DMS53 treated with DMSO at 0.1 percent for 48 hours (cell line): ENCODE results near the gene LRP5.
"Not testable (repeated sequence)": the region's sequence is repeated elsewhere in the genome, so short reads cannot be mapped to it uniquely, and the experiment has no call there.

Source experiments
- DNase-seq: peaks from one replicate; lab custom pipeline; 2025; ENCODE audit not compliant: unreplicated experiment; lab: John Stamatoyannopoulos, UW

The LRP5 gene

DNA sequence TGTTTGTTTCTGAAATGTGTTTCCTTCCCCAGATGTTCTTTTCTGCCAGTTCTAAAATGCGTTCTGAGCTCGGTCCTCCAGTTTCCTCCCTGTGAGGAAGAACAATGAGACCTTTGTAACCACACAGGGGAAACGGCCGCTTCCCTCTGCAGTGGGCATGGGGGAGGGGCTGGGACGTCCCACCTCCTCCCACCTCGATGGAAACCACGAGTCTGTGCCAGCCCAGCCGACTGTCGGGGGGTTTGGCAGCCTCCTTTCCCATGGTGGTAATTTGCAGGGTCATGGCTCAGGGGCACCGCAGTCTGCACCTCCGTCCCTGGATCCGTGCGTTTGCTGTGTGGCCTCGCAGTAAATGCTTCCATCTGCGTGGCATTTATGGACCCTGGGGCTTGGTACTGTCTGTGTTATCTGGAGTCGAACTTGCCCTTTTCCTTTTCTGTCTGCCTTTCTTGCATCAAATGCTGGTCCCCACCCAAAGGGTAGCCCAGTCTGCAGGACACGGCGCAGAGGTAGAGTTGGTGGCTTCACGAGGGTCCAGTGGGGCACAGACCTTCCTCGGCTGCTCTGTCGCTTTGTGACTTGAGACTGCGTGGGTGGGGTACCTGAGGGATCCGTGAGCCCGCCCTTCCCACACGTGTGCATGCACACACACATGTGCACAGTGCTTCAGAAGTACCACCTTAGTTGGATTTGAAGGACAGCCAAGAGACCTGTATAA lies 16.1 kb downstream of the LRP5 start:
- no peak for DNase-seq

GRCh38 chr11:68329536-68329935 lies 17.1 kb downstream of the LRP5 start:
- no peak for DNase-seq

DNA sequence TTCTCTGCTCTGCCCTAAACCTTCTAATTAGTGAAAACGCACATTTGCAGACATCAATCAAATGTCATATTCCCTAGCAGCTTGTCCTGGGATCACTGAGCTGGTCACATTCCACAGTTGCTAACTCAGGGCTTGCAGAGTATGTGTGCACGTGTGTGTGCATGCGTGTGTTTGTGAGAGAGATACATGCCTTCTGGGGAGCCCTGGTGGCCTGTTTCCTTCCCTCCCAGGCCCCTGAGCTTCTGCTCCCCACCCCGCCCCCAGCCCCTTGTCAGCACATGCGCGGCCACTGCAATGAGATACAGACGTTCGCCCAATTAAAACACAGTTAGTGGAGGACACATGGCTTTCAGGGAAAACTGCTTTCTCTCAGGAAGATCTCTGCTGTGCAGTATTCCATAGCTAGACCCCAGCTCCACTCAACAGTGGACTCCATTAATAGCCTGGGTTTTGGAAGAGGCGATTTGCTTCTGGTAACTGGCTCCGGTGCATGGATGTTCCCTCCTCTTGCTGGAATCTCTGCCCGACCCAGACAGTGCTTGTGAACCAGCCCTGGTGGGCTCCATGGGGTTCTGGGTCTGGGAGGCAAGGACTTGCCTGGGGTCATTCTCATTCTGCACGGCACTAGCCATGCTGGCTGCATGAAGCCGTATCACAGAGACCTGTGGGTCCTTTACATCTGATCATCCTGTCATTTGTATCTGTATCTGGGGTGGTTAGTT lies 17.7 kb downstream of the LRP5 start:
- DNase-seq = no peak

DNA sequence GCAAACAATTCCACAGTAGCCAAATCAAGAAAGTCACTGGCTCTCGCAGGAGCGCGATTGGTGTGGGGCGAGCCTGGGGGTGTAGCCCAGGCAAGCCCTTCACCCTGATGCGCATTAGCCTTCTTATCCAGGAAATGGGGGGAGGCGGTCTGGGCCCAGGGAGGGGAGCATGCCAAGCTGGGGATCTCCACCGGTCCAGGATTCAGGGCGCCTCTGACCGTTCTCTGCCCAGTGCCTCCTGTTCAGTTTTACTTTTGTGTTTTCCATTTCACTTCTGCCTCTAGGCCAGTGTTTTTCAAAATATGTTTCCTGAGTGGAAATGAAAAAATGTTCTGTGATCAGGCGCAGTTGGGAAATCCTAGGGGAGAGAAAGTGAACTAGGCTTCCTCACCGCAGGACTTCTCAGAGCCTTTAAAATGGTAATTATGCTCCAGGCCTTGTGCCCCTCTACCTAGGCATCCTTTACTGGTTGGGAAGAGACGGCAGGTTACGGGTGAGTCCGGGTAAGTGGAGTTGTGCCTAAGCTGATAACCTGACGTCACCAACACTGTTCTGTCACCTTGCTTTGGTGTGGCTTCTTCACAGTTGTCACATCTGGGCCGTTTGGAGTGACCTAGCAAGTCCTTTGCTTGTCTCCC lies 18.4 kb downstream of the LRP5 start:
- DNase-seq = no peak

DNA sequence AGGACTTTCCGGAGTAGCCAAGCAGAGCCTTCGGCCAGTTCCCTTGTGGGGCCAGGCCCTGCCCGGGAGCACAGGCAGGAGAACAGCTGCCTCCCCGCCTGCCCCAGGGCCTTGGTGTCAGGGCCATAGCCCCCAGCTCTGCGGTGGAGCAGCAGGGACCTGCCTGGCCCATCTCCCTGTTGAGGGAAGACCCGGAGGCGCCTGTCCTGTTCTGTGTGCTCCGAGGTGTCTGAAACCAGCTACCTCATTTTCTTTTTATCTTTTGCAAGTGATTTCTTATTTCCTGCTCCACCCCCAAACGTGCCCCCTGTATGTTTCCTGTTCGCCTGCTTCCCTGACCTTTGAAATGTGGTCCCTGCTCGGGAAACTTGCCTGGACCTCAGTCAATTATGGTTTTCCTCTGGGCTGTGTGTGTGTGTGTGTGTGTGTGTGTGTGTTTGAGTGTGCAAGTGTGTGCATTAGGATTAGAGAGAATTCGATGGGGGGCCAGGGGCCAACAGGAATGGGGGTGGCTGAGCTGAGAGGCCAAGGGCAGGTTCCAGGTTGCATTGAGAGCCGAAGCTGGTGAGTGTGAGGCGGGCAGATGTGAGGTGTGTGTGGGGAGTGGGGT lies 19.1 kb downstream of the LRP5 start:
- no peak for DNase-seq

GRCh38 chr11:68332186-68332585 lies 19.8 kb downstream of the LRP5 start:
- no peak for DNase-seq

DNA sequence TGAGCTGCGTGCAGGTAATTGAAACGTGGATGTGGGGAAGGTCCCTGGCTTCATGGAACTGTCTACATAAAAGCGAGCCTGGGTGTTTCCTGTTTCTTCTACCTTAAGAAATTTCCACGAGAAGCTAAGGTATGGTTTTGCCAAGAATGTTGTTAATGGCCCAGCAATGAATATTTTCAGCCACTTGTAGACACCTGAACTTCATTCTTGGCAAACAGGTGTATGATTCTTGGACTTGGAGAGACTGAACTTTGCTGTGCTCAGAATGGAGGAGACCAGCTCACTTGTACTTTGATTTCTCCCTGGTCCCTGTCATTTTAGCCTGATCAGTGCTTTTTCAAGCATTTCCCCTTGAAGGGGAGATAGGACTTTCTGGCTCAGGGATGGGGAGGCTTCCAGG lies 20.8 kb downstream of the LRP5 start:
- DNase-seq = no peak

GRCh38 chr11:68334923-68335322 lies 22.5 kb downstream of the LRP5 start:
- DNase-seq = no peak

DNA sequence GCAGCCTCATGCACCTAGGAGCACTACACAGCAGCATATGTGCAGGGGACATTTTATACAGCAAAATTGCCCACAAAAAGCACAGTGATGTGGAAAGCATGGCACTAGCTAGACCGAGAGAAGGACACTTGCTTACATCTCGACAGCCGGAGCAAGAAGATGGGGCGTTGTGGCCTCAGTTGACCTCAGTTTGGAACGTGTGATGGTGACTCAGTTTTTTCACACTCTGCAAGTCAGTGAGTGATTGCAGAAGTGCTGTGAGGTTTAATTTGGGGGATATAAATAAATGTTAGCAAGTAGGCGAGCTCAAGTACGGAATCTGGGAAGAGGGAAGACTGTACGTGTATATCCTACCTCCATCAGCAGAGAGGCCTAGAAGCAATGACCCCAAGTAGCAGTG lies 23.3 kb downstream of the LRP5 start:
- no peak for DNase-seq

DNA sequence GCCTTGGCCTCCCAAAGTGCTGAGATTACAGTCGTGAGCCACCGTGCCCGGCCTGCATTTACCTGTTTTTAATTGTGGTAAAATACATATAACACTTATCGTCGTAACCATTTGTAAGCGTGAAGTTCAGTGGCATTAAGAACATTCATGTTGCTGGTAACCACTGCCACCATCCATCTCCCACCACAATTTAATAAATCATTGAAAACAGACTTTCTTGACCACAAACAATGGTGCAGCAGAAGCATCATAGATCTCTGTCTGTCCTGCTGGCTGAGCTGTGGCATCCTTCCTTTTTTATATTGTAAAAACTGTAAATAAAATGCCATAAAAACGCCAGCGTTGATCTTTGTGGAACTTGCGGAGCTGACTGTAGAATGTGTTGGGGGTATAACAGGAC lies 24.3 kb downstream of the LRP5 start:
- DNase-seq = no peak

- no peak for DNase-seq
These were observed 25.0 kb downstream of the LRP5 start for GRCh38 chr11:68337399-68337835.

GRCh38 chr11:68338051-68338780 lies 25.8 kb downstream of the LRP5 start:
- no peak for DNase-seq

DNA sequence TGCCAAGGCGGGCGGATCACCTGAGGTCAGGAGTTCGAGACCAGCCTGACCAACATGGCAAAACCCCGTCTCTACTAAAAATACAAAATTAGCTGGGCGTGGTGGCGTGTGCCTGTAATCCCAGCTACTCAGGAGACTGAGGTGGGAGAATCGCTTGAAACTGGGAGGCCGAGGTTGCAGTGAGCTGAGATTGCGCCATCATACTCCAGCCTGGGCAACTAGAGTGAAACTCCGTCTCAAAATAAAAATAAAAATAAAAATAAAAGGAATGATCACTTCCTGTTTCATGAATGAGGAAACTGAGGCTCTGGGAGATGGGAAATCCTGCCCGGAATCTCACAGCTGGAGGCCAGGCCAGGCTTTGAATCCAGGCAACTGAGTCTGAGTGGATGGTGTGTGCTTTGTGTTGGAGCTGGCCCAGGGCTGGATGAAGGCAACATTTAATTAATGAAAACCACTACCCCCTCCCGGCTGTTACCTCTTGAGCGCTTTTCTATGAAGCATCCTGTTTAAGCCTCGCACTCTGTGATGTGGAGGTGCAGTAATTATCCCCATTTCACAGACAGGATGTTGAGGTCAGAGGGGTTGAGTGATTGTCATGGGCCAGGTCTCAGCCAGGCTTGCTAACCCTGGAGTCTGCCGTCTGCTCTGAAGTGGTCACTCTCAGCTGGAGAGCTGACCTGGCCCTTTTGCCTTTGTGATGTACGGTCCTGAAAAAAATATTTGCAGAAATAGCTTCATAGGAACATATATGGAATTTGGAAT lies 27.8 kb downstream of the LRP5 start:
- DNase-seq = no peak

DNA sequence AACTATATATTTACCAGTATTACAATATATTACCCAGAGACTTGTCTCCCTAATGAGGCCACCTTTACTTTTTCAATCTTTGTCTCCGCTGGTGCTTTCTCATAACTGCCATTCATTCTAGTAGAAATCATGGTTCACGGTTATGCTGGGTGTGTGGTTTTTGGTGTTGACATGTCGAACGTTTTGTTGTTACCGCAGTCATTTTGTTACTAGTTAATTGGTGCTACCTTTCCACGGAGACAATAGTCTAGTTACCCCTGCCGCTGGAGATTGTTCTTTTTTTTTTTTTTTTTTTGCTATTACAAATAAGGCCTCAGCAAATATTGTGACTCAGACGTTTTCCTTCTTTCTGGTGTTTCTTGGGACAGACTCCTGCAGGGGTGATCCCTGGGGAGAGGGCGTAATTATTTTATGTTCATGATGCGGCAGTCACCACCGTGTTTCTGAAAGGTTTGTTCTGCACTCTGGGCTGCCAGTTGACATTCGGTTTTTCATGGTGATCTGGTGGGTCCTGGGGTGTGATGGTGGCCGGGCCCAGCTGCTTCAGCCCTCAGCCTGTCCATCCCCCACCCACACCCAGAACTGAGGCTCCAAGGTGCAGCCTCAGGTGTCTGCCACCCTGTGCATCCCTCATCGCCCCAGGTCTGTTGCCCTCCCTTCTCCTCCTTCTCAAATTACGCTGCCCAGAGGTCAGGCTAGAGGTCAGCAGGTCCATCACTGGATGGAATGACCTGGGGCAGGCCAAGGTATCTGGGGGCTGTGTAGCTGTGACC lies 28.6 kb downstream of the LRP5 start:
- DNase-seq = peak; percentile 28

- DNase-seq = no peak
These were observed 29.4 kb downstream of the LRP5 start for GRCh38 chr11:68341557-68342458.

- DNase-seq = no peak
These were observed 30.2 kb downstream of the LRP5 start for GRCh38 chr11:68342459-68343158.

- no peak for DNase-seq
These were observed 31.4 kb downstream of the LRP5 start for GRCh38 chr11:68343761-68344256.

- not testable (repeated sequence) for DNase-seq
These were observed 32.4 kb downstream of the LRP5 start for GRCh38 chr11:68344821-68345220.
